Fibroblast of peridontal ligament (primary cell): ENCODE data around the gene TCF3.

Experiments used
- DNase-seq: peaks from one replicate; pipeline ENCODE4 v3.0.0-alpha.2; 2010; ENCODE audit errors: extremely low read depth

Gene TCF3

DNA sequence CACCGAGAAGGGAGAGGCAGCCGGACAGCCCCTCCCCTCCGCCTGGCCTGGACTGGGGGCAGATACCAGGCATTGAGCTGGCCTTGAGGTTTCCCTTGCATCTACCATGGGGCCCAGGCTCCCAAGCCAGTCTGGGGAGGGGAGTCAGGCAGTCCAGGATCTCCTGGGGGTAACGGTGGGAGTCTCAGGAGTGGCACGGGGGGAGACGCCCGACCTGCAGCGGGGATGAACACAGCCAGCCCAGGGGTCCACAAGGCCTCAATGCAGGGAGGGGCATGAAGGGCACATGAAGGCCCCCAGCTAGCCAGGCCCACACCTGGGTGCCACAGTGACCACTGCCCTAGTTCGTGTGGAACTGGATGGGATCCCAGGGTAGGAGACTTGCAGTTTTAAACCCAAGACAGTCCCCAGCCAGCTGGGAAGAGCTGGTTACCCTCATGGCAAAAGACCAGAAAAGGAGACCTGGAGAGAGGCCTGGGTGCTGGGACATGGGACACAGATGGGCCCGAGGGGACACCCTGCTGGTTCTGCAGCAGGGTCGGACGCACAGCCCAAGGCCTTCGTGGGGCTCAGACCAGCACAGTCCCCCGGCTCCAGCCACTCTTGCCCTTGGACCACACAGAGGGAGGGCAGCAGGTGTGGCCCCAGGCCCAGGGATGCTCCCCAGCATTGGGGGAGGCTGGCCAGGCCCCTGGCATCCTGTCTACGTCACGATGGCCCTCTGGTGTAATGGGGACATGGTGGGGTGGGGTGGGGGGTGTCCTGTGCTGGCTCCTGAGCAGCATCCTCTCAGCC is 42.5 kb downstream of the TCF3 start:
- DNase-seq: no peak

DNA sequence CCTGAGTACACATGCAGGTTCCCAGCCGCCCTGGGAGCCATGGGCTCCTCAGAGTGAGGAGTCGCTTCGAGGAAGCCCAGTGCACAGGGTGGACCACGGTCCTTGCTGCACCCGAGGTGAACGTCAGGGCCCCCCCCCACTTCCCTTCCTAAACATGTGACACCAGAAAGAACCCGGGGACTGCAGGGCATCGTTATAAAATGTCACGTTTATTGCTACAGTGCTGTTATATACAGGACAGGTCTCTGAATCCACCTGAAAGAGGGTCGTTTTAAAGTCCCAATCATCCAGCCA is 43.4 kb downstream of the TCF3 start:
- DNase-seq: no peak

DNA sequence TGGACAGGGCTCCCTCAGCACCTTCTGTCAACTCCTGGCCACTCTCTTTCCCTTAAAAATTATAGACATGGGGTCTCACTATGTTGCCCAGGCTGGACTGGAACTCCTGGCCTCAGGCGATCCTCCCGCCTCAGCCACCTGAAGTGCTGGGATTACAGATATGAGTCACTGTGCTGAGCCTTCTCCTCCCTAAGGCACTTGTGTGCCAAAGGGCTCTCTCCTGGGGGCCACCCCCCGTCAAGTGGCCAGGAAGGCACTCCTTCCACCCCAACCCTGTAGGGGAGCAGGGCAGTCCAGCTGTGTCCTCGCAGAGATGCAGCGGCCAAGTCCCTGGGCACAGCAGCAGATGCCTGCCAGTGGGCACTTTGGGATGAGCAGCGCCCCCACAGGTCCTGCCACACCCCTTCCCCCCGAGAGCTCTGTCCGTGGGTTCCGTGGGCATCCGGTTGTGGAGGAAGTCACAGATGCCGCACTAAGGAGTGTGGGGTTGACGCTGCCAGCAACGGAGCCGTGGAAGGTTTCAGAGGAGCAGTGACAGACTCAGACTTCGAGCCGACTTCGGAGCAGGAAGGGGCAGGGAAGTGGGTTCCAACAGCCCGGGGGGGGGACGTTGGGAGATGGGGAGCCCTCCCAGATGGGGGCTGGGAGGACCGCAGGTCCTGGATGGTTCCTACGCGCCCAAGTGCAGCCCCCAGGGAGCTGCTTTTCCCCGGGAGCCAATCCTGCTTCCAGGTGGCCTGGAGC is 43.9 kb downstream of the TCF3 start:
- DNase-seq: no peak

DNA sequence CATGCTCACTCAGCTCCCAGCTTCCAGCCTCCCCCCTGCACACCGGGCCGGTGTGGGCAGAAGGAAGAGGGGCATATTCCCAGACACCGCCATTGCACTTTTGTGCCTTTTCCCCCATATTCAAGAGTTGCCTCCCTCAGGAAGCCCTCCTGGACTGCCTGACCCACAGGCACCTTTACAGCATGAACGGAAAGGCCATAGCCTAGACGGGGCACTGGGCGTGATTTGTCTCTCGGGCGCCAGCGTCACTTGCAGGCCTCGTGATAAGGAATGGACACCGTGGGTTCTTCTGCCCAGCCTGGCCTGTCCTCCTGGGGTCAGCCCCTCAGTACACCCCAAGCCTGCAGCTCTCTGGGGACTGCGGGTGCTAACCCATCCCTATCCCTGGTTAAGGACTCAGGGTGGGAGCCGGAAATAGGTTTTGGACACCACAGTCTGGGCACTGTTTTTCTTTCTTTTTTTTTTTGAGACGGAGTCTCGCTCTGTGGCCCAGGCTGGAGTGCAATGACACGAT is 46.2 kb downstream of the TCF3 start:
- no peak for DNase-seq

DNA sequence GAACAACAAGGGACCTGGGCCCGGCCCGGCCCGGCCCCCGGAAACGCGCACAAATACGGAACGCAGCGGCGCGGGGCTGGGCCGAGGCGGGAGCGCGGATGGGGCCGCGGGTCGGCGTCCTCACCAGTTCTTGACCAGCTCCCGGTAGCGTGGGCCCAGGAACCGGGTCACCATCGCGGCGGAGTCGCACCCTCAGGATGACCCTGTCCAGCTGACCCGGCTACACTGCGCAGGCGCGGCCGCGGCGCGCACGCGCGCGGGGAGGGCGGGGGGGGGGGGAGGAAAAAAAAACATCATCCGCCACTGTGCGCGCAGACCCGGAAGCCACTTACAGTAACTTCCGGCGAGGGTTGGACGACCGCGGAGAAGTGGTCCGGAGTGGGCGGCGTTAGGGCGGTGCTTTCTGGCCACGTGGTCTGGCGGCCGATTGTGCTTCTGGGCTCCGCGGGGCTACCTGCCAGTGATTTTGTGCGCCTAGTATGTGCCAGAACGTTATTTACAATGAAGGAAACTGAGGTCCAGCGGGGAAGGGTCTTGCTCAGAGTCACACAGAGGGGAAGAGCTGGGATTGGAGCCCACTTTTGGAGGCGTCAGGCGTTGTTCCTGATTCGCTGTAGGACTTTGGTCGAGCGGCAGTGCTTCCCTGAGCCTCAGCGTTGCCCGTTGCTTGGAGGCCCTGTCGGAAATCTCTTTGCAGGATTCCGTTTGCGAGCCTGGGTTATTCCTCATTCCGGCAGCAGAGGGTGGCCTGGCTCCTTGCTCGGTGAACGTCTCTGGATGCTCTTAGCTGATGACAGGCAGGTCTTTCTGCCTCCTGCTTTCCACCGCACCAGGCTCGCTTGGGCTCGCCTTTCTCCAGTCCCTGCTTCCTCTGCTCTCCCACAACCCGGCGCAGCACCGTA is 46.9 kb downstream of the TCF3 start, which contains the start of gene UQCR11:
Gene UQCR11, minus strand, starts transcription at position 227 of the 902 bp plus-strand sequence. Its CDS starts 53 bp downstream, at position 174.
- DNase-seq: peak; percentile 95

DNA sequence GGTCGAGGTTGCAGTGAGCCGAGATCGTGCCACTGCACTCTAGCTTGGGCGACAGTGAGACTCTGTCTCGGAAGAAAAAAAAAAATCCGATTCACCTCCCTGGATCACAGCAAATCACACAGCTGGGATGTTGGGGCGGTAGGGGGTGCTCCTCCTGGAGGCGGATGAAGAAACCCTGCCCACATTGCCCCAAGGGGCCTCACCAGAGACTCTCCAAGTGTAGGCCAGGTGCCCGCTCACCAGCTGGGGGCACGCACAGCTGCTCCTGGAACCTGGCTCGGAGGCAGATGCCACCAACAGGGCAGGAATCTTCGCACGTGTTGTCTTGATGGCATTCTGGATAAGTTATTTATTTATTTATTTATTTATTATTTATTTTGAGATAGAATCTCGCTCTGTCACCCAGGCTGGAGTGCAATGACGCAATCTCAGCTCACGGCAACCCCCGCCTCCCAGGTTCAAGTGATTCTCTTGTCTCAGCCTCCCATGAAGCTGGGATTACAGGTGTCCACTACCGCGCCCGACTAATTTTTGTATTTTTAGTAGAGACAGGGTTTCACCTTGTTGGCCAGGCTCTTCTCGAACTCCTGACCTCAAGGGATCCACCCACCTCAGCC is 50.2 kb downstream of the TCF3 start:
- DNase-seq: no peak

DNA sequence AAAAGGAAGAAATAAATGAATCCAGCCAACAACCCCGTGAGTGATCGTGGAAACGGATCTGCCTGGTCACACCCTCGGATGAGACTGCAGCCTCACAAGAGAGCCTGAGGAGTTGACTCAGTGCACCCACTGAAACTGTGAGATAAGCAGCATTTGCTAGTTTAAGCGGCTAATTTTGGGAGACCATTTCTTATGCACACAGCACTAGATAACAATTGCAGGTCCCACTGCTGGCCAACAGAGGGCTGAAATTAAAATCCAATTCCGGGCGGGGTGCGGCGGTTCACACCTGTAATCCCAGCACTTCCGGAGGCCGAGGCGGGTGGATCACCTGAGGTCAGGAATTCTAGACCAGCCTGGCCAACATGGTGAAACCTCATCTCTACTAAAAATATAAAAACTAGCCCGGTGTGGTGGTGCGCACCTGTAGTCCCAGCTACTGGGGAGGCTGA is 50.8 kb downstream of the TCF3 start:
- DNase-seq: no peak

DNA sequence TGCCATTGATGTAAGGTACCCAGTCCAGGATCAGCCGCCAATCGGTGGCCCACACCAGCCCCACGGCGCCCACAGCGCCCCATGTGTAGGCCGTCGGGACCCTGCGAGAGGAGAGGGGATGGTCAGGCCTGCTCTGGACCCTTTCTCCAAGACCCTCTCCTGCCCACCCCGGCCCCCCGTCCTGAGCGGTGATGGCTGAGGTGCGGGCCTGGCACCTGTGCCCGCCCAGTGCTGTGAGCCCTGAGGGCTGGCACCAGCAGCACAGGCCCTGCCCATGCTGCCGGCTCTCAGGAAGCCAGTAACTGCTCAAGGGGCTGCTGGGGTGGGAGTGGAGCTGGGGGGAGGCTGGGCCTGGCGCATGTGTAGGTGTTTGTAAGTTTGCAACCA is 53.0 kb downstream of the TCF3 start:
- DNase-seq: no peak

DNA sequence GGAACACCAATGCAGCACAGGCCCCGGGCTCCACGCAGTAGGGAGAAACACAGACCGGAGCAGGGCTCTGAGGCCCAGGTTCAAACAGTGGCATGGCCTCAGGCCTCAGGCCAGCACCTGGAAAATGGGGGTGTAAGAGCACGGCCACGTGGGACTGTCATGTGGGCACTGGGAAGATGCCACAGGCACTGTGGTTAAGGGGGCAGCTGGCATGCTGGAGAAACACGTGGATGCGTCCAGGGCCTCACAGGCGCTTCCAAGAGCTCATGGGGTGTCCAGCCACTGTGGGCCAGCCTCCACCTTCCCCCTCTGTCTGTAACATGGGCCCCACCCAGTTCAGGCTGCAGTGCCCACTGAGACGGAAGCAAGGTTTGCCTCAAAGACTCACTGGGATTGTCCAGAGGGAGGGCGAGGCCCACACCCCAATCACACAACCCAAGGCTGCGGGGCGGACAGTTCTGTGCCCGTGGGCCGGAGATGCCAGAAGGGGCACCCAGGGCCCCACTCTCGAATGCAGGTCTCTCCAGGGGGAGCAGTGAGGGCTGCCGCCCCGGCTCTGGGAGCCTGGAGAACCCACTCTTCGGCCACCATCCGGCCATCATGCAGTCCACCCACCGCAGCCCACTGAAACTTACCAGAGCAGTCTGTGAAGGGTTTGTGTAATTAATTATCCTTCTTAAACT is 53.5 kb downstream of the TCF3 start:
- DNase-seq: no peak

DNA sequence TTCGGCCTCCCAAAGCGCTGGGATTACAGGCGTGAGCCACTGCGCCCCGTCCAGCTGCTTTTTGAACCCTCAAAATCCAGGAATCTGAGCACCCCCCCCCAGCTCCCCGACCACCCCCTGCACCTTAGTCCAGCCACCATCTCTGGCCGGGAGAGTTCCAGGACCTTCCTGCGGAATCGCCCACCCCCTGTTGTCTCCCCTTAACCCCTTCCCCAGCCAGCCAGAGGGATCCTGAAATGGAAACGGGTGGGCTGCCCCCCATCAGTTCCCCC is 59.0 kb downstream of the TCF3 start:
- DNase-seq: no peak

DNA sequence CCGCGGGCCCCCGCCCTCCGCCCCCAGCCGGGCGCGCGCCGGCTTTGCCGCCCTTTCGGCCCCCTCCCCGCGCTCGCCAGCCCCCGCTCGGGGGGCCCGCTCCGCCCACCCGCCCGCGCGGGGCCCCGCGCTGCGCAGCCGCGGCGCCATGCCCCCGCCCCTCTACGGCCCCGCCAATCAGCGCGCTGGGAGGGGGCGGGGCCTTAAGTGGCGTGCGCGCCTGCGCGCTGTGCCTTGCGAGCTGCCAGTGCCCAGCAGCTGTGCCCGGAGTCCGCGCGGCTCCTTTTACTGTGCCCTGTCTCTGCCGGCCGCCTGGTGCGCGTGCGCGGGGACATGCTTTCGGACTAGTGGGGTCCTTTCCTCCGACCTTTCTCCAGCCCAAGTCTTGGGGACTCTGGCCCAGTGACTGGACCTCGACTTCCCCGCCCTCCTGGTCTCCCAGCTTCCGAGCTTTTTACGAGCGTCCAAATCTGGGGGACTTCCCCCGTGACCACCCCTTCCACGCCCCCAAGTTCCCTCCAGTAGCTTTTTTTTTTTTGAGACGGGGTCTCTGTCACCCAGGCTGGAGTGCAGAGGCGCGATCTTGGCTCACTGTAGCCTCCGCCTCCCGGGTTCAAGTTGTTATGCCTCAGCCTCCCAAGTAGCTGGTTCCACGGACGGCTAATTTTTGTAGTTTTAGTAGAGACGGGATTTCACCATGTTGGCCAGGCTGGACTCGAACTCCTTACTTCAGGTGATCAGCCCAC is 59.5 kb downstream of the TCF3 start, which contains the start of gene MBD3:
Gene MBD3, minus strand, starts transcription at position 111 of the 746 bp plus-strand sequence. CDS start 234 bp downstream, outside the sequence.
- peak; percentile 91 for DNase-seq

DNA sequence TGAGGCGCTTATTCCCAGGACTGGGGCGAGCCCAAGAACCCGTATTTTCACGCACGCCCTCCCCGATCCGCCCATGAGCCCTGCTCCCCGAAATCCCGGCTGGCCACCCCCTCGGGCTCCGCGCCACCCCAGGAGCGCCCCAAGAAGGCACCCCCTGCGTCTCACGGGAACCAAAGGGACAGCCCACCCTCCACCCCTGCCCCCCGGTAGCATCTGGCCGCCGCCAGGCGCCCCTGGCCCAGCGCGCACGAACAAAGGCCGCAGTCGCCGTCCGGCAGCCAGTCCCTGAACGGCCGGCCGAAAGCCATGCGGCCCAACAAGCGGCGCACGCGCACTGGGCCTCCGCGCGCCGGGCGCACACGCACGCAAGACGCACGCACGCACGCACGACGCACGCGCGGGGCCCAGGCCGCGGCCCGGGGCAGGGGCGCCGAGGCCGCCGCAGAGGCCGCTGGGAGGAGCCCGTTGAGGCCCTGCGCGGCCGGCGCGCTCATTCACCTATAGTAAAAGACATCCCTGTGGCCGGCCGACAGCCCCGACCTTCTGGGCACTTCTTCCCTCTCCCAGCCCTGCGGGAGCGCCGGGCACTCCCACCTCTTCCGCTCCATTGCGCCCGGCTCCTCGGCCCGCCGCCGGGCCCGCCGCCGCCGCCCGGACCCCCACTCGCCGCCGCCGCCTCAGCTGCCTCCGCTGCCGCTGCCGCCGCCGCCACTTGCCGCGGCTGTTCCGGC is 60.2 kb downstream of the TCF3 start:
- peak; percentile 83 for DNase-seq

DNA sequence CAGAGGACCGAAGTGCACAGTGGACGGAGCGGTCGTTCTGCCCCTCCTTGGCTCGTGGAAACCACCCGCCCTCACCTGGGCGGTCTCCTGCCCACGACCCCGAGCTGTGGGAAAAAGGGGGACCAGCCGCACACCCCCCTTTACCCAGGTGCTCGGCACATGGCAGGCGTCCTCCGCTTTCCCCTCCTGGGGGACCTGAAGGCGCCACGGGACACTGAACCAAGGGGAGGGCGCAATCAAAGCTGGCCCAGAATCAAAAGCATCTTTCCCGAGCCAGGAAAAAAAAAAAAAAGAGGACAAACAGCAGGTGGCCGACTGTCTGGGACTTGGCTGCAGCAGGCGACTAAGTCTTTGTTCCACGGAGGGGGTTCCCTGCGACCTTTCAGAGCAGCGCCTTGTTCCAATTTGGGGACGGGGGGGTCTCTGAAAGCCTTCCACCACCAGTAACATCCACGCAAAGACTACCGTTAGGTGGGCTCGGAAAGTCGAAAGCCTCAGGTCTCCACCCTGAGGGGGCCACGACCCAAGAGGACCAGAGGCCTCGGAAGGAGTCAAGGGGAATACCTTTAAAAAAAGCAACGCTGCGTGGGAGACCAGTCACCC is 60.9 kb downstream of the TCF3 start:
- DNase-seq: no peak

DNA sequence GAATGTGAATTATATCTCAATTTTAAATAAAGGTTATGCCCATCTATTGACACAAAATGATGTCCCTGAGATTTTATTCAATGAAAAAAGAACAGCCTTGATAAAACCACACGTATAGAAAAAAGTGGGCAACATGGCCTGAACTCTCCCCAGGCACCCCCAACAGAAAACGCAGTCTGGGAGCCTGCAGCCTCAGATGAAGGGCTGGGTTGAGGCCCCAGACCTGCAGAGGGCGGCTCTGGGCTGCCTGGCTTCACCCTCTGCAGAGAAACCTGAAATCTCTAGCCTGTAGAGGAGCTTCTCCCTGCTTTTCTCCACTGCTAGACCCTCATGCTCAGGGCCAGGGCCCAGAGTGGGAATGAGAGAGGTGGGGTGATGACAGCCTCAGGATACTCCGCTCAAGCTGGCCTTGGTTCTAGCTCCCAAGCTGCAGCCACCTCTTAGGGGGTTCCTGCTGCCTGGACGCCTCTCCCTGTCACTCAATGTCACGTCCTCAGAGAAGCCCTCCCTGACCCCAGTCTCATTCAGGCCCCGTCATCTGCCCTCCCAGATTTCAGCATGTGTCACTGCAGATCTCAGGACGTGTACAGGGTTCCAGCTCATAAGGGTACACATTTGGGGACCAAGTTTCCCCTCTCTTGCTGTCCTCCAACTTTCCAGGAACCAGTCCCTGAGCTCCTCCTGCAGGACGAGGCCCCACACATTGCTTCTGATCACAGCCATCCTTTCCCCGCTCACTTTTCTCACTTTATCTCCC is 61.6 kb downstream of the TCF3 start:
- DNase-seq: peak; percentile 6

DNA sequence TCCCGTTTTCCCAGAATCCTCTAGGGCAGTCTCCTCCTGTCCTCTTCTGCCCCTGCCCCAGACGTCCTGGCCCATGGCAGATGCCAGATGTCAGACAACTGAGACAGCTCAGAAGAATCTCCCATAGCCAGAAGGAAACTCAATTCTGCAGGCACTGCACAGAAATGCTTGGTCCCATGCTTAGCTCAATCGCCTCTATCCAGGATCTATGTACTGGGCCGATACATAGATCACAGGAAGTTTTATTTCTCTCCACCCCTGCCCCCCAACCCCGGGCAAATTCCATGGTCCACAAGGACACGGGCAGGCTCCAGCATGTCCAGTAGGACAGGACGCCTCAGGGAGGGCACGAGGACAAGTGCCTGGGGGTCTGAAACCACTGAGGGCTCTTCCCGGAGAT is 64.5 kb downstream of the TCF3 start:
- DNase-seq: no peak

DNA sequence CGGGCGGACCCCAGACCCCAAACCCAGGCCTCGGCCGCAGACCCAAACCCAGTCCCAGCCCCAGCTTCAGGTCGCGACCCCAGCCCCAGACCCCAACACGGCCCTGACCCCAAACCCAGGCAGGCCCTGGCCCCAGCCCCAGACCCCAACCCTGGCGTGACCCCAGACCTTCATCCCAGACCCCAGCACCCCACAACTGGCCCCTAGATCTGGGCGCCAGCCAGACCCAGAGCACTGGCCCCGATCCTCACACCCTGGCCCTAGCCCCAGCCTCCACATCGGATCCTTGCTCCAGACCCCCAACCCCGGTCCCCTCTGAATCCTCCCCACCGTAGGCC is 67.2 kb downstream of the TCF3 start:
- DNase-seq: no peak

DNA sequence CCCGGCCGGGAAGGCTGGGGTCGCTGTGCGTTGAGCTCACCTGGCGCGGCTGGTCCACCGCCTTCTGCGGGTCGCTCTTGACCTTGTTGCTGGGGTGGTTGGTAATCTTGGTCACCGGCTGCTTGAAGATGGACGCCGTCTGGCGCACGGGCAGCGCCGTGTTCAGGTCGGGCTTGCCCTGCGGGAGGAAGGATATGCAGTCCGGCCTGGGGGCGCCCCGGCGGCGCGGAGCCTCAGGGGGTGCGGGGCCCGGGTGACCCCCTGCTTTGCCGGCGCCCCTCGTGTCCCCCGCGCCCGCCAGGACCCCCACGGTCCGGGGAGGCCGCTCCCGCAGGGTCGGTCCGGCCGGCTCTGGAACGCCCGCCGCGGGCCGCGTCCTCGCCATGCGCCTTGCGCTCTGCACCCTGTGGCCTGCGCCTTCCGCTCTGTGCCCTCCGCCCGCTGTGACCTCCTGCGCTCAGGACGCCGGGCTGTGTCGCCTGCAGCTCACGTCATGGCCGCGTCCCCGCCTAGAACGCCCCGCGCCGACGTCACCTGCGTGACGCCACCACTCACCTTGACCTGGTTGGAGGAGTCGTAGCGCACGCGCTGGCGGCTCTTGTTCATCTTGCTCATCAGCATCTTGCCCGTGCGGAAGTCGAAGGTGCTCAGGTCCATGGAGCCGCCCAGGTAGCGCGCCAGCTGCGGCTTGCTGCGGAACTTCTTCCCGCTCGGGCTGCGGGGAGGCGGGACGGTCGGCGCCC is 67.7 kb downstream of the TCF3 start:
- no peak for DNase-seq

DNA sequence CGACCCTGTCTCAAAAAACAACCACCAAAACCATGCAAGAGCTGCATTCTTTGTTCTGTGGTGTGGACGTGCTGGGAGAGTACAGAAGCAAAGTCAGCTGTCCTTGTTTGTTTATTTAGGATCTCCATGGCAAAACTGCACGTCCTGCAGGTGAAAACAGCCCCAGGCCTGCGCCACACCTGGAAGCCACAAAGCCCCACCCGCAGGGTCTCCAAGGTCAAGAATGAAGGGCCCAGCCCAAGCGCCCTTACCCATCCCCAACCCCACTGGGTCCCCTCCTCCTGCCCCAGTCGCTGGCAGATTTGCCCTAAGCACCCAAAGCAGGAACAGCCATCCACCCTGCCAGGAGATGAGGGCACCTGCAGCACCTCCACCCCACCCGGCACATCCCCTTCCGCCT is 70.2 kb downstream of the TCF3 start:
- DNase-seq: no peak
